ENCODE measurements around the gene VSTM2B. TPM values are rescaled to one million over a fixed set of nuclear protein-coding genes. Genes with fewer than 3 reads are reported as not detected.
A peak's percentile ranks its signal among the peaks of the same experiment; 100 is the strongest.

VSTM2B gene
- total RNA-seq, 1 experiment from 2014 or later = 2.5 TPM

DNA sequence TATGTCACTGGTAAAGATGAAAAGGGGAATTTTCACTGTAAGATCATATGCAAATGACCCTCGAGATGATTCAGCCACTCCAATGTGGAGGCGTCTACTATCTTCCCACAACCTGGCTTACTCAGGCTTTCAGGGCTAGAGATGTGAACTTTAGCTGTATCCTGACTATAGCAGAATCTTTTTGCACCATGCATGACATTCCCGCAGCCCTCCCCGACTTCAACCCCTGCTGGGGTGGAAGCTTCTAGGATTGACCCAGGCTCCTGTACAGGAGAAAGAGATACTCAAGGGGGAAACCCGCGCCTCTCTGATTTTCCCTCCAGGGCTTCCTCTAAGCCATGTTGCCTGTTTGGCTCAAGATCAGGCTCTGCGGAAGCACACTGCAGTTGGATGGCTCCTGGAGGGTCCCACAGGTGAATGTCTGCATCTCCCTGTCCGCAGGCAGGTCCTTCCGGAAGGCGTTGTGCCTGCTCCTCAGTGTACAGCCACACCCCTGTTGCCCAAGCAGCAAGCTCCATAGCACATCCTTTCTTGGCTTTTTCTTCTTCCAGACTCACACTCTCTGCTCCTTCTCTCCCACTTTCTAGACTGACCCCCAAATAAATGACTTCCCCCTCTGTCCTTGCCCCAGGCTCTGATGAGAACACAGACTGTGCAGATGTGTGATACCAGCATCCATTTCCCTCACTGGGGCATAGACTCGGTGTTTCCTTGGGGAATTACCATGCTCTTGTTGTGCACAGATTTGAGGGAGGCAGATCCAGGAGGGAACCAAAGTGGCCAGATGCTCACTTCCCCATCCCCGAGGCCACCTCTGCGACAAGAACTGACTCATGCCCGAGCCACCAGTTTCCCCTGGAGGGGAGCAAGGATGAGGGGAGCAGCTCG lies 51.2 kb downstream of the VSTM2B start:
- DNase-seq (ENCODE audit: low spot score) = no peak
- in situ Hi-C loops (cut with HindIII; ENCODE audit: low sequenced_read_pairs) = no loop called here

DNA sequence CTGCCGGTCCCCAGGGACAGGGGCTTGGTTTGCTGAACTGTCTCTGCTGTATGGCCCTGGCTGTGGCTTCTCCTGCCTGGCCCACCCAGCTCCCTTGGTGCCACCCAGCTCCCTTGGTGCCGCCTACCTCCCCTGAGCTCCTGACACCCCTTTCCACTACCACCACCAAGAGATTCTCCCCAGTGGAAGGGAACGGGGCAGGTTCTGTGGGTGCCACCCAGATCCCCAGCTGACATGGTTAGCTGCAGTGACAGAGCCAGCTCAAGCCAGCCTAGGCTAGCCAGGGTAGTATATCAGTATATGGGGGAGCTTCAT lies 51.8 kb downstream of the VSTM2B start:
- in situ Hi-C loops (cut with HindIII; ENCODE audit: low sequenced_read_pairs) = no loop called here
- DNase-seq (ENCODE audit: low spot score) = no peak

DNA sequence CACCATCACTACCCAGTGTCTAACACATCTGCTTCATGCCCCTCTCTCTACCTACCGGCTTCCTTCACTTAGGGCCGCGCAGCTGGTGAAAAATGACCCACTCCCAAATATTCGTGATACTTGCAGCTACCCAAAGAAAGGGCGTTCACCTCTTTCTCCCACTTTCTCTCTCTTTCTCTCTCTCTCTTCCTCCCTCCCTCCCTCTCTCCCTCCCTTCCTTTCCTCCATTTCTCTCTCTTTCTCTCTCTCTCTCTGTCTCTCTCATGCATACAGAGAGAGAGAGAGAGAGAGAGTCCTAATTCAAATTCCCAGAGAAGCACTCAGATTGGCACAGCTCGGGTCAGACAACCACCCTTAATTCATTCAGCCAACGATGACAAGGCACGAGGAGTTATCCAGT lies 52.6 kb downstream of the VSTM2B start:
- no peak for DNase-seq (ENCODE audit: low spot score)
- in situ Hi-C loops (cut with HindIII; ENCODE audit: low sequenced_read_pairs) = no loop called here

DNA sequence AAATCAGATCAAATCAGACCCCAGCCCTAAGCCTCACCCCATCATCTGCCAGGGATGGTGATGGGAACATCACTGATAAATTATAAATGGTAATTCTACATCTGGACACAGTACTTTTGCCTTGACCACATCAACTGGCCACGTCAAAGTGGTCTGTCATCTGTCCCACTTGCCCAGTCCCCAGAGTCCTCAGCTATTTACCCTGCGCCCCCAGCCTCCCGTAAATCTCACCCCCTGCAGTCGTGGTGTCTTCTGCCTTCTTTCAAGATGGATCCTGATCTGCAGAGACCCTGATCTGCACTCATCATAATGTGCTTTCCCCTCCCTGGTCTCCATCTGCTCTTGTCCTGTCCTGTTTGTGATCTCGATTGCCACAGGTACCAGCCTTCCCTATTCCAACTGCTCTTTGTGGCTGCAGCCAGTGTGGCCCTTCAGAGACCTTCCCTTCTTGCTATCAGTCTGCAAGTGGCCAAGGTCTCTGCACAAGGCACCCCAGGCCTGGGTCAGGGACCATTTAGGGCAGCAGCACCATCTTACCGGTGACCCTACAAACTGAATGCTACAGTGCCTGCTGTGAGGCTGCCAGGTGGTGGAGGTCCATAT lies 53.6 kb downstream of the VSTM2B start:
- no peak for DNase-seq (ENCODE audit: low spot score)

GRCh38 chr19:29581398-29581797 lies 55.6 kb downstream of the VSTM2B start:
- in situ Hi-C loops (cut with HindIII; ENCODE audit: low sequenced_read_pairs) = no loop called here
- DNase-seq (ENCODE audit: low spot score) = no peak

More for the DNA sequence above, 53.6 kb downstream of the VSTM2B start:
- in situ Hi-C loops (cut with HindIII; ENCODE audit: low sequenced_read_pairs) = no loop called here

DNA sequence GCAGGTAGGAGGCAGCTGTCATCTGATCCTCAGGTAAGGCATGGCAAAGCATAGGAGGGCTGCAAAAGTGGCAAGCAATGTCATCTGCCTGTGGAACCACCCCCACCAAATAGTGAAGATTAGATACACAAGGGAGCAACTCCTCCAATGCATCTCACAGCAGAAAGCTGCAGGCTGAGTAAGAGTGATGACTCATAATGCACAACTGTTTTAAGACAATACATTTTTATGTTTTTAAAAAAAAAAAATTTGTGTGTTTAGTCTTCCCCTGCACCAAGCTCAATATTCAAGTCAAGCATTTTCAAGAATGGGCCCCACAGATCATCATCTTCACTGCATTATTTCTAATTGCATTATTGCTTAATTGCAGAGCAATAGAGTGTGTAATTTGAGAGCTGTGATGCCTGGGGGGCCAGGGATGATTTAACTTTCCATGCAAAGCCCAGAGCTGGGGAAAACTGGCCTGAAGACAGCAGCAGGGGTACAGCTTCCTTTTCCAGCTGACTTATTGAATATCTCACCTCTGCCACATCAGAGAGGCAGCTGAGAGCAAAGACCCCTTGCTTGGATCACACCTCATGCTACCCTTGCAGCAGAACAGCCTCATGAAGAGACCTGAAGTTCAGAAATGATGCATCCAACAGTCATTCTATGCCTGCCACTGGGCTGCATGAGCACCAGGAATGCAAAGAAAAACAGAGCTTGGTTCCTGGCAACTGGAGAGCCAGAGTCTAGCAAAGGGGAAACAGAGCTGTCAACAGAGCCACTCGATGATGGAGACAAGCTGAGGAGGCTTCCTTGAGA lies 57.6 kb downstream of the VSTM2B start:
- in situ Hi-C loops (cut with HindIII; ENCODE audit: low sequenced_read_pairs) = no loop called here
- no peak for DNase-seq (ENCODE audit: low spot score)

GRCh38 chr19:29586401-29586800 lies 60.6 kb downstream of the VSTM2B start:
- no peak for DNase-seq (ENCODE audit: low spot score)
- in situ Hi-C loops (cut with HindIII; ENCODE audit: low sequenced_read_pairs) = no loop called here

- no peak for DNase-seq (ENCODE audit: low spot score)
- in situ Hi-C loops (cut with HindIII; ENCODE audit: low sequenced_read_pairs) = no loop called here
Measured at GRCh38 chr19:29587059-29587458, 61.3 kb downstream of the VSTM2B start.

DNA sequence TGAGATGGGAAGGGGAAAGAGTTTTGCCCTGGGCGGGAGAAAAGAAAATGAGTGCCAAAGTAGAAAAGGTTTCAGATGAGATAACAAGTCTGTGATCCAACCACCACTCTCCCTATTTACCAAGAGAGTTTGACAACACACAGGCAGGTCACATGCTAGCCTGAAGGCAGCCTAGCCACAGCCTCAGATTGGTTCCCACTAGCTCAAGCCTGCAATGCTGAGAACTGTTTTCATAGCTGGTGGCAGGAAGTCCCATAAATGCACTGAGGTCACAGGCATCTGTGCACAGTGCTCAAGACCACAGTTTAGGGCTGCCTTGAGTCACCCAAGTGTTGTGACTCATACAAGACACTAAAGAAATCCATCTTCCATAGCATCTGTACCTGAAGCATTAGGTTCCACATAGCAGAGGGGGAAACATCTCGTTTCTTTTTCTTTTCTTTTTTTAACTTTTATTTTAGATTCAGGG lies 61.8 kb downstream of the VSTM2B start:
- no peak for DNase-seq (ENCODE audit: low spot score)
- in situ Hi-C loops (cut with HindIII; ENCODE audit: low sequenced_read_pairs) = no loop called here

- DNase-seq (ENCODE audit: low spot score) = no peak
- in situ Hi-C loops (cut with HindIII; ENCODE audit: low sequenced_read_pairs) = no loop called here
Measured at GRCh38 chr19:29588095-29588494, 62.3 kb downstream of the VSTM2B start.

GRCh38 chr19:29590278-29590677 lies 64.5 kb downstream of the VSTM2B start:
- DNase-seq (ENCODE audit: low spot score) = no peak
- in situ Hi-C loops (cut with HindIII; ENCODE audit: low sequenced_read_pairs) = no loop called here

GRCh38 chr19:29591670-29592069 lies 65.9 kb downstream of the VSTM2B start:
- no peak for DNase-seq (ENCODE audit: low spot score)
- in situ Hi-C loops (cut with HindIII; ENCODE audit: low sequenced_read_pairs) = no loop called here

DNA sequence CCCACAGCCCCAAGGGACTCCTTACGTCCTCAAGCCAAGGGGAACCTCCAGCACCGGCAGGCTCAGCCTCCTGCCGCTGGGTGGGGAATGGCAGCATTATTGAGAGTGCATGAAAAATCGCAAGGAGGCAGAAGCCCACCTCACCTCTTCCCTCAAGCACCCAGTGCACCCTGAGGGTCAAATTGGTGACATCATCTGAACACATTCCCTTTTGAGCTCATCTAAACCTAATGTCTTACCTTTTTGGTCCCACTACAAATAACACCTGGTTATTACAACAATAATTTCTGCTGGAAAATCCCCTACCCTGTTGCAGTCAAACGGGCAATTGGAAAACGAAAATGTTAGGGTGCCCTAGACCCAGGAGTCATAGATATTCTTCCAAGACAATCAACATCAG lies 68.1 kb downstream of the VSTM2B start:
- in situ Hi-C loops (cut with HindIII; ENCODE audit: low sequenced_read_pairs) = no loop called here
- no peak for DNase-seq (ENCODE audit: low spot score)

DNA sequence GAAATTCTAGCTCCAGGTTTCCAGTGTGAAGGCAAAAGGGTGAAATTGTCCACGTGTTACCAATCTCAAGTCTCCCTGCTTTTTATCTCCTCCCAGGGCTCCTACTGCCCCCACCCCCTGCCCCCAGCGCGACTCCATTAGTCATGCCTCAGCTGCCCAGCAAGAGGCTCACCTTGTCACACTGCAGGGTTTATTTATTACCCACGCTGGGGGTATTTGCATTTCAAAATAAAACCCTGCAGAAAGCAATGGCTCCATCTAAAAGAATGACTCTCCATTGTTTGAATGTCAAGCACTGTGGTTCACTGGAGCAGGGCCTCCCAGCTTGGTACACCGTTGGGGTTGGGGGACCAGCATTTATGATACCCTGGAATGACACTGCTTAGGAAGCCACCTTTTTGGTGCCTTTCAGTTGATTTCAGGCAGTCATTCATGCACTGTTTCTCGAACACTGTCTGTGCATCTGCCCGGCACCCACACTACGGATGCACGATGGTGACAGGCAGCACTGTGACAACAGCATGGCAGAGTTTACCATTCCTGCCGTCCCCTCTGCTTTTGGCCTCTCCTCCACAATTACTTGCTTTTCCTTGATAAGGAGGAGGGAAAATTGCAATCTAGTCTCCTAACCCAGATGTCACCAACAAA lies 70.4 kb downstream of the VSTM2B start:
- in situ Hi-C loops (cut with HindIII; ENCODE audit: low sequenced_read_pairs) = no loop called here
- DNase-seq (ENCODE audit: low spot score) = no peak

DNA sequence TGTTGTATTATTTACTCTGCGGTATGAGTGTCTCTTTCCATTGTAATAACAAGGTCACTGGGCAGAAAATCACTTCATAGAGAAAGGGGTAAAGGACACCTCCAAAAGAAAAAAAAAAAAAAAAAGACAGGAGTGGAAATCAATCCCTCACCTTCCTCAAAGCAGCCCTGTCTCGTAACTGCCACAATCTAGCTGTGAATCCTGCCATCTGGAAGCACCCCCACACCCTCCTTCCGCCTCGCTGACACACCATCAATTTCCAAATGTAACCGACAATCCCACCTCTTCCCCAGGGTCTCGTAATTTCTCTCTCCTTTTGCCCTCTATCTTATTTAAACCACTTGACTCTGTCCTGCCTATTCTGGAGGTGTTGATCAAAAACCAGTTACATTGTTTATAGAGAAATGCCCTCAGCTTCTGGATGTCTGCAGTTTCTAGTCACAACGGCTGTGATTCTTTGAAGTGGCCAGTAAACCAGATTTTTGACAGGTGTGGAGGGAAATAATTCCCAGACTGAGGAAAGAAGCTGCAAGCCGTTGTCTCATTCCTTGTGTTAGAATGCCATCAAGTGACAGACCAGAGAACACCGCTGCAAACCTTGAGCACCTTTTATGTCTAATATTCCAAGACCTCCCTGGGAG lies 71.2 kb downstream of the VSTM2B start:
- in situ Hi-C loops (cut with HindIII; ENCODE audit: low sequenced_read_pairs) = no loop called here
- peak; percentile 83 for DNase-seq (ENCODE audit: low spot score)

DNA sequence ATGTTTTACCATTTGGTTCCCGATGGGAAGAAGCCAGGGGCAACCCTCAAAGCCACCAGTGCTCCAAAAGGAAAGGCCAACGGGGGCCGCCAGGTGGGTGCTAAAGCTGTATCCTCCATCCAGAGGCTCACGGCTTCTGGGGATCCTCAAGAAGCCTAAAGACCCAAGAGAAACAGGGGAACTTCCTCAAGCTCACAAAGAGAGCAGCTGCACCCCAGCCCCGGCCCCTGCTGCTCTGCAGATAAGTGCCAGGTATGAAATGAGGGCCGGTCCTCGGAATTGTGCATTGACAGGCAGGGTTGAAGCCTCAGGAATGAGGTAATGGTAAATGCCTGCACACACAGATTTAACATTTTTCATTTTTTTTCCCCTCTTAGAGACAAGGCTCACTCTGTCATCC lies 72.2 kb downstream of the VSTM2B start:
- in situ Hi-C loops (cut with HindIII; ENCODE audit: low sequenced_read_pairs) = no loop called here
- DNase-seq (ENCODE audit: low spot score) = no peak

DNA sequence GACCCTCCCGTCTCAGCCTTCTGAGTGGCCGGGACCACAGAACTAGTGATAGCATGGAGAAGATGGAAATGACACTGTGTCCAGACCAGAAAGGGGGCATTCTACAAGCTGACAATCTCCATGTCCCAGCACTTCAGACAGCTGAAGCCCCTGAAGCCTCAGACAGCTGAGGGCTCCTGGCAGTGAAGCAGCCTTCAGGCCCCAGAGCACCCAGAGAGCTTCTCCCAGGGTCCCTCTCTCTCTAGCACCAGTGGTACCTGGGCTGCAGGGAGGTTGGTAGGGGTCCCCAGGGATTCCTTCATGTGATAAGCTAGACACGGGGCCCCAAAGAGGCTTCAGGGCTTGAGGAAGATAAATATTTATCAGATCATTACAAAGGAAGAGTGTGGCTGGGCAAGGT lies 72.7 kb downstream of the VSTM2B start:
- no peak for DNase-seq (ENCODE audit: low spot score)
- in situ Hi-C loops (cut with HindIII; ENCODE audit: low sequenced_read_pairs) = no loop called here

DNA sequence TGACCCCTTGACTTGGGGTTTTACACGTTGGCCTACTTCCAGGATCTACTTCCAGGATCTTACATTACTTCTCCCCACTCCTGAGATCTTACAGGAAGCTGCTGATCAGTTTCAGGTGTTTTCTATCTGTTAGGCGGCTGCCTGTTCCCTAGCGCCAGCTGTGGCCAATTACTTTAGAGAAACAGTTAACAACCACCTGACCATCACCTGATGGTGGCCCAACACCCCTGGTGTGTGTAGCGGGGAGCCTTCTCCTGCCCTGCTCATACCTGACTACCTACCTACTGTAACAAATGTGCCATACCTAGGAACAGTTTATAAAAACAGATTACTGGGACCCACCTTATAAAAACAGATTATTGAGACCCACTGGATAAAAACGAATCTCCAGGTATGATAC lies 77.5 kb downstream of the VSTM2B start:
- no peak for DNase-seq (ENCODE audit: low spot score)
- in situ Hi-C loops (cut with HindIII; ENCODE audit: low sequenced_read_pairs) = no loop called here
